ENCODE data around the gene ETS1. TPM values are rescaled to one million over a fixed set of nuclear protein-coding genes. Genes with fewer than 3 reads are reported as not detected.

The ETS1 gene
- total RNA-seq, 6 experiments from 2014 or later = 14.2 to 37.2 (median 23.3) TPM

- Histone ChIP-seq H3K27me3 (no peaks in the 10 kb centered on the region), H3K4me1 (no peaks in the 10 kb centered on the region), H3K27ac (no peak overlapping the region), H3K4me3 (no peak overlapping the region), H3K9me3 (no peaks in the 10 kb centered on the region), H3K36me3 (no peaks in the 10 kb centered on the region)
- 83% methylated on average over 7 of the region's 7 CpGs for WGBS (ENCODE audit: insufficient coverage, low coverage, low lambda C conversion rate, missing lambda C conversion rate)
- ATAC-seq = no peak
- intact Hi-C loops (cut with DNase I) = no loop called here
- no peak for TF ChIP-seq POLR2A (IDR thresholded peaks at IDR 0.05)
- TF ChIP-seq CTCF (IDR thresholded peaks at IDR 0.05) = no peak
- DNase-seq = no peak
Observed at GRCh38 chr11:128615612-128616011, 28.3 kb upstream of the ETS1 start.

- ATAC-seq = peak in 1 of 4 donors; percentile 16
- WGBS (ENCODE audit: insufficient coverage, low coverage, low lambda C conversion rate, missing lambda C conversion rate) = 82% methylated on average over 11 of the region's 11 CpGs
- H3K9me3 ChIP-seq = no peaks in the 10 kb centered on the region
- no peak for DNase-seq
- no peak overlapping the region for H3K27ac ChIP-seq
- H3K27me3 ChIP-seq = no peaks in the 10 kb centered on the region
- TF ChIP-seq CTCF (IDR thresholded peaks at IDR 0.05) = no peak
- no peak for TF ChIP-seq POLR2A (IDR thresholded peaks at IDR 0.05)
- no peaks in the 10 kb centered on the region for H3K4me1 ChIP-seq
- no peaks in the 10 kb centered on the region for H3K36me3 ChIP-seq
- intact Hi-C loops (cut with DNase I) = no loop called here
- no peak overlapping the region for H3K4me3 ChIP-seq
Observed at GRCh38 chr11:128615076-128615475, 27.7 kb upstream of the ETS1 start.

GRCh38 chr11:128614026-128614425, 26.7 kb upstream of the ETS1 start:
- Histone ChIP-seq H3K36me3 (no peaks in the 10 kb centered on the region), H3K4me1 (no peaks in the 10 kb centered on the region), H3K4me3 (no peak overlapping the region), H3K27ac (no peak overlapping the region), H3K27me3 (no peaks in the 10 kb centered on the region), H3K9me3 (no peaks in the 10 kb centered on the region)
- WGBS (ENCODE audit: insufficient coverage, low coverage, low lambda C conversion rate, missing lambda C conversion rate) = 50% methylated on average over 1 of the region's 6 CpGs
- ATAC-seq (no peak), DNase-seq (no peak)
- intact Hi-C loops (cut with DNase I) = no loop called here
- no peak for TF ChIP-seq POLR2A (IDR thresholded peaks at IDR 0.05)
- TF ChIP-seq CTCF (IDR thresholded peaks at IDR 0.05) = no peak

GRCh38 chr11:128613300-128613995, 26.1 kb upstream of the ETS1 start:
- H3K27me3 ChIP-seq = no peaks in the 10 kb centered on the region
- intact Hi-C loops (cut with DNase I) = no loop called here
- no peak for DNase-seq
- ATAC-seq = no peak
- H3K27ac ChIP-seq = no peak overlapping the region
- TF ChIP-seq POLR2A (IDR thresholded peaks at IDR 0.05) (no peak), CTCF (IDR thresholded peaks at IDR 0.05) (no peak)
- WGBS (ENCODE audit: insufficient coverage, low coverage, low lambda C conversion rate, missing lambda C conversion rate) = no CpG with 5 or more reads among the region's 8 CpGs
- H3K36me3 ChIP-seq = no peaks in the 10 kb centered on the region
- no peaks in the 10 kb centered on the region for H3K9me3 ChIP-seq
- H3K4me1 ChIP-seq = no peaks in the 10 kb centered on the region
- H3K4me3 ChIP-seq = no peak overlapping the region
